ENCODE measurements around the gene CAMK2D. TPM values are rescaled to one million over a fixed set of nuclear protein-coding genes. Genes with fewer than 3 reads are reported as not detected.

CAMK2D gene
- total and polyA plus RNA-seq, 4 donors: 10.1 to 31.0 (median 25.6) TPM

GRCh38 chr4:113621633-113622032, 139.9 kb downstream of the CAMK2D start:
- H3K9ac ChIP-seq (ENCODE audit: low read depth in 1 of 2, low read length in 2 of 2): no peak overlapping the region
- no peak overlapping the region for H3K27ac ChIP-seq (ENCODE audit: low read depth in 1 of 2, low read length in 2 of 2)
- 91% methylated on average over 2 of the region's 2 CpGs for WGBS
- no peaks in the 10 kb centered on the region for H3K9me3 ChIP-seq (ENCODE audit: control insufficient read depth in 4 of 4, low read length in 3 of 4)
- H3K27me3 ChIP-seq (ENCODE audit: control insufficient read depth in 4 of 4, insufficient read depth in 4 of 4, low read length in 3 of 4): no peaks in the 10 kb centered on the region
- no peak for TF ChIP-seq ATF3 (IDR thresholded peaks at IDR 0.05)
- no peak for TF ChIP-seq HNF4G (IDR thresholded peaks at IDR 0.05)
- TF ChIP-seq NR2F2 (IDR thresholded peaks at IDR 0.05): no peak
- TF ChIP-seq GABPA (IDR thresholded peaks at IDR 0.05 in 1 of 2, conservative IDR thresholded peaks at IDR 0.05 in 1 of 2): no peak
- no peak for TF ChIP-seq HNF4A (conservative IDR thresholded peaks at IDR 0.05)
- TF ChIP-seq RAD21 (IDR thresholded peaks at IDR 0.05): no peak
- TF ChIP-seq ZBTB33 (IDR thresholded peaks at IDR 0.05): no peak
- H3K4me3 ChIP-seq (ENCODE audit: low read depth in 1 of 3, low read length in 3 of 3): no peak overlapping the region
- no peak for DNase-seq (ENCODE audit: low spot score)
- H3K4me1 ChIP-seq (ENCODE audit: control insufficient read depth in 4 of 4, insufficient read depth in 4 of 4, low read length in 3 of 4): peaks cover 0 to 20% (median 6%) of the 10 kb centered on the region in 4 donors
- H3K36me3 ChIP-seq (ENCODE audit: control insufficient read depth in 4 of 4, insufficient read depth in 3 of 4, low read depth in 1 of 4, low read length in 3 of 4): no peaks in the 10 kb centered on the region

GRCh38 chr4:113620032-113620431, 141.5 kb downstream of the CAMK2D start:
- no peak overlapping the region for H3K4me3 ChIP-seq (ENCODE audit: low read depth in 1 of 3, low read length in 3 of 3)
- WGBS: 94% methylated on average over 2 of the region's 2 CpGs
- no peak overlapping the region for H3K27ac ChIP-seq (ENCODE audit: low read depth in 1 of 2, low read length in 2 of 2)
- DNase-seq (ENCODE audit: low spot score): no peak
- H3K9ac ChIP-seq (ENCODE audit: low read depth in 1 of 2, low read length in 2 of 2): no peak overlapping the region
- no peaks in the 10 kb centered on the region for H3K9me3 ChIP-seq (ENCODE audit: control insufficient read depth in 4 of 4, low read length in 3 of 4)
- no peaks in the 10 kb centered on the region for H3K27me3 ChIP-seq (ENCODE audit: control insufficient read depth in 4 of 4, insufficient read depth in 4 of 4, low read length in 3 of 4)
- H3K4me1 ChIP-seq (ENCODE audit: control insufficient read depth in 4 of 4, insufficient read depth in 4 of 4, low read length in 3 of 4): peaks cover 0 to 23% (median 8%) of the 10 kb centered on the region in 4 donors
- no peaks in the 10 kb centered on the region for H3K36me3 ChIP-seq (ENCODE audit: control insufficient read depth in 4 of 4, insufficient read depth in 3 of 4, low read depth in 1 of 4, low read length in 3 of 4)
- no peak for TF ChIP-seq FOXA1 (IDR thresholded peaks at IDR 0.05)
- TF ChIP-seq GABPA (IDR thresholded peaks at IDR 0.05 in 1 of 2, conservative IDR thresholded peaks at IDR 0.05 in 1 of 2): no peak
- no peak for TF ChIP-seq MAX (IDR thresholded peaks at IDR 0.05)
- TF ChIP-seq EGR1 (IDR thresholded peaks at IDR 0.05; ENCODE audit: low read depth in 2 of 2): no peak
- no peak for TF ChIP-seq FOXA2 (IDR thresholded peaks at IDR 0.05)
- no peak for TF ChIP-seq HNF4A (conservative IDR thresholded peaks at IDR 0.05)
- no peak for TF ChIP-seq REST (IDR thresholded peaks at IDR 0.05)
- TF ChIP-seq JUND (IDR thresholded peaks at IDR 0.05): no peak
- no peak for TF ChIP-seq ZBTB33 (IDR thresholded peaks at IDR 0.05)
- no peak for TF ChIP-seq TAF1 (conservative IDR thresholded peaks at IDR 0.05)
- TF ChIP-seq YY1 (IDR thresholded peaks at IDR 0.05): no peak
